ENCODE measurements around the gene HRH3.

HRH3 gene

GRCh38 chr20:62208061-62208794 lies 11.8 kb downstream of the HRH3 start:
- DNase-seq (ENCODE audit: extremely low read depth, low read depth), result no peak
- no peak for TF ChIP-seq CTCF (IDR thresholded peaks at IDR 0.05; ENCODE audit: low read depth, low read length)

GRCh38 chr20:62206388-62206775 lies 13.7 kb downstream of the HRH3 start:
- TF ChIP-seq CTCF (IDR thresholded peaks at IDR 0.05; ENCODE audit: low read depth, low read length), result no peak
- no peak for DNase-seq (ENCODE audit: extremely low read depth, low read depth)

GRCh38 chr20:62205618-62206387 lies 14.3 kb downstream of the HRH3 start:
- no peak for DNase-seq (ENCODE audit: extremely low read depth, low read depth)
- TF ChIP-seq CTCF (IDR thresholded peaks at IDR 0.05; ENCODE audit: low read depth, low read length), result no peak

- no peak for TF ChIP-seq CTCF (IDR thresholded peaks at IDR 0.05; ENCODE audit: low read depth, low read length)
- no peak for DNase-seq (ENCODE audit: extremely low read depth, low read depth)
Observed at GRCh38 chr20:62203378-62204030, 16.6 kb downstream of the HRH3 start.

- TF ChIP-seq CTCF (IDR thresholded peaks at IDR 0.05; ENCODE audit: low read depth, low read length), result no peak
Observed at GRCh38 chr20:62202676-62203377, 17.3 kb downstream of the HRH3 start.

GRCh38 chr20:62202083-62202395 lies 18.0 kb downstream of the HRH3 start:
- no peak for TF ChIP-seq CTCF (IDR thresholded peaks at IDR 0.05; ENCODE audit: low read depth, low read length)
- DNase-seq (ENCODE audit: extremely low read depth, low read depth), result no peak

More at GRCh38 chr20:62202676-62203377, 17.3 kb downstream of the HRH3 start:
- DNase-seq (ENCODE audit: extremely low read depth, low read depth), result no peak

All from AG09319 (cell line).